ENCODE results near the gene LAMC3. TPM values are rescaled to one million over a fixed set of nuclear protein-coding genes. Genes with fewer than 3 reads are reported as not detected.

Gene LAMC3
- total RNA-seq, 2 donors from 2014 or later: 3.9 to 16.8 TPM

GRCh38 chr9:130989891-130990290 is 19.1 kb upstream of the LAMC3 start:
- no peak overlapping the region for H3K4me3 ChIP-seq
- no peak overlapping the region for H3K27ac ChIP-seq
- no peaks in the 10 kb centered on the region for H3K9me3 ChIP-seq
- no peaks in the 10 kb centered on the region for H3K36me3 ChIP-seq (replicated peaks in 1 of 2; ENCODE audit: insufficient read depth in 1 of 2, low read depth in 2 of 2)
- H3K4me1 ChIP-seq: no peaks in the 10 kb centered on the region
- intact Hi-C loops (cut with DNase I): no loop called here
- H3K27me3 ChIP-seq: peaks cover 0 to under 1% of the 10 kb centered on the region in 2 donors
- no peak for ATAC-seq
- TF ChIP-seq POLR2A (IDR thresholded peaks at IDR 0.05) (no peak), CTCF (IDR thresholded peaks at IDR 0.05) (no peak)
- DNase-seq: no peak
- WGBS, 2 donors: 73 to 77% methylated on average over 2 to 5 of the region's 22 CpGs

DNA sequence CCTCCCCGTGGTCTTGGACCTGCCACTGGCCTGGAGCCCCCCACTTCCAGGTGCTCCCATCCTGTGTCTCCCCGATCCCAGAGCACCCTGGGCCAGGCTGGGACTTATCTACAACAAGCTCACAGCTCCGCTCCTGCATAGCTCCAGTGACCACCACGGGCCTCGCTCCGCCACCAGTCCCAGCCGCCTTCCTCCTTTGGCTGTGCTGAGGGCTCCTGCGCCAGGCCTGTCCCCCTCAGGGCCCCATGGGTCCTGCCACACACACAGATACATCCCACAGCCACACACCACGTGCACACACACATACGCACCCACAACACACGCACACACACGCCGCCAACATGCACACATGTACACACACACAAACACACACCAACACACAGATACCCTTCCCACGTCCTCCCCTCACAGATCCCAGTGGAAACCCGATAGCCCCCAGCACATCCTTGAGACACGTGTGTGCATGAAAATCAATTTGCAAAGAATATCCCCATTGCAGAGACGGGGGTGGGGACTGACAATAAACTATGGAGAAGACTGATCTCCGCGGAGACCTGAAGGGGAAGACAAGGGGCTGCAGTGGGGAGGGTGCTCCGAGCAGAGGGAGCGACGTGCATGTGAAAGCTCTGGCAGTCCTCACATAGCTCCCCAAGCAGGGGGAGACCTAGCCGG is 18.5 kb upstream of the LAMC3 start:
- intact Hi-C loops (cut with DNase I): no loop called here
- TF ChIP-seq POLR2A (IDR thresholded peaks at IDR 0.05) (no peak), CTCF (IDR thresholded peaks at IDR 0.05) (no peak)
- no peaks in the 10 kb centered on the region for H3K36me3 ChIP-seq (replicated peaks in 1 of 2; ENCODE audit: insufficient read depth in 1 of 2, low read depth in 2 of 2)
- ATAC-seq (no peak), DNase-seq (no peak)
- no peak overlapping the region for H3K4me3 ChIP-seq
- 28 to 42% methylated on average over 16 to 23 of the region's 23 CpGs for WGBS, 2 donors
- peaks cover 0 to 4% of the 10 kb centered on the region in 2 donors for H3K27me3 ChIP-seq
- no peaks in the 10 kb centered on the region for H3K9me3 ChIP-seq
- H3K4me1 ChIP-seq: no peaks in the 10 kb centered on the region
- no peak overlapping the region for H3K27ac ChIP-seq

- H3K4me3 ChIP-seq: no peak overlapping the region
- TF ChIP-seq POLR2A (IDR thresholded peaks at IDR 0.05) (no peak), CTCF (IDR thresholded peaks at IDR 0.05) (no peak)
- DNase-seq (no peak), ATAC-seq (no peak)
- H3K9me3 ChIP-seq: no peaks in the 10 kb centered on the region
- no peak overlapping the region for H3K27ac ChIP-seq
- WGBS, 2 donors: 36 to 47% methylated on average over 25 to 26 of the region's 26 CpGs
- peaks cover 0 to 4% of the 10 kb centered on the region in 2 donors for H3K27me3 ChIP-seq
- intact Hi-C loops (cut with DNase I): no loop called here
- no peaks in the 10 kb centered on the region for H3K4me1 ChIP-seq
- no peaks in the 10 kb centered on the region for H3K36me3 ChIP-seq (replicated peaks in 1 of 2; ENCODE audit: insufficient read depth in 1 of 2, low read depth in 2 of 2)
Observed at GRCh38 chr9:130990978-130991777, 17.8 kb upstream of the LAMC3 start.

- intact Hi-C loops (cut with DNase I): no loop called here
Observed at GRCh38 chr9:130991778-130992681, 16.9 kb upstream of the LAMC3 start.

More at GRCh38 chr9:130991778-130992681, 16.9 kb upstream of the LAMC3 start:
- Histone ChIP-seq H3K4me1 (no peaks in the 10 kb centered on the region), H3K27ac (no peak overlapping the region), H3K4me3 (no peak overlapping the region), H3K9me3 (no peaks in the 10 kb centered on the region), H3K36me3 (replicated peaks in 1 of 2; ENCODE audit: insufficient read depth in 1 of 2, low read depth in 2 of 2) (no peaks in the 10 kb centered on the region), H3K27me3 (peaks cover 0 to 4% of the 10 kb centered on the region in 2 donors)
- DNase-seq (no peak), ATAC-seq (no peak)
- TF ChIP-seq CTCF (IDR thresholded peaks at IDR 0.05) (no peak), POLR2A (IDR thresholded peaks at IDR 0.05) (no peak)
- 72 to 78% methylated on average over 13 to 20 of the region's 20 CpGs for WGBS, 2 donors
